Loucy (cell line): ENCODE measurements around the gene BCAS3.

Experiments used
- CTCF ChIP-seq: fragments of 200-600 bp; sonication (generic); conservative IDR thresholded peaks from 2 replicates; pipeline ENCODE4 v1.5.1; 2014; ENCODE audit warnings: mild to moderate bottlenecking, antibody characterized with exemption, low read length
- EZH2phosphoT487 ChIP-seq: fragments of 200-600 bp; IDR thresholded peaks from 2 replicates; pipeline ENCODE4 v1.6.1; 2018; ENCODE audit warnings: antibody characterized with exemption, mild to moderate bottlenecking, moderate library complexity, borderline replicate concordance

- TF ChIP-seq CTCF (no peak), EZH2phosphoT487 (no peak)
Observed at GRCh38 chr17:60947543-60947942, 269.9 kb downstream of the BCAS3 start.
